NCI-H446 treated with DMSO at 0.1 percent for 48 hours (cell line): ENCODE results near the gene SLC17A6.
A peak's percentile ranks its signal among the peaks of the same experiment; 100 is the strongest.

Source experiments
- DNase-seq: peaks from one replicate; lab custom pipeline; 2025; lab: John Stamatoyannopoulos, UW

Gene SLC17A6

GRCh38 chr11:22389526-22390282 is 51.5 kb downstream of the SLC17A6 start:
- DNase-seq, result no peak

DNA sequence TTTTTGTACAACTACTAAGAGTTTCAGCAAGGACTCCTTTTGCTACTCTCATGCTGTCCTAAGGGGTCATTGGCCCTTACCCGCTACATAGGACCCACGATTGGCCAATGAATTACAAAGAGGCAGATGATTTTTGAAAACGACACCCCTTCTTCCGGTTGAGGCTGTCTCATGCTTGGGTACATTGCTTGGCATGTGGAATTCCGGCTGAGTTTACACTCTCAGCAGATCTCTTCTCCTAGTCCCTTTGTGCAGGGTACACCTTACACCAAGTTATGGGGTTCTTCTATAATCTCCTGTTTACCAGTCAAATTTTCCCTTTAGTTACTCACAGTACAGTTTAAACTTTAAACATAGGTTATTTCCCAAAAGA is 52.1 kb downstream of the SLC17A6 start:
- no peak for DNase-seq

DNA sequence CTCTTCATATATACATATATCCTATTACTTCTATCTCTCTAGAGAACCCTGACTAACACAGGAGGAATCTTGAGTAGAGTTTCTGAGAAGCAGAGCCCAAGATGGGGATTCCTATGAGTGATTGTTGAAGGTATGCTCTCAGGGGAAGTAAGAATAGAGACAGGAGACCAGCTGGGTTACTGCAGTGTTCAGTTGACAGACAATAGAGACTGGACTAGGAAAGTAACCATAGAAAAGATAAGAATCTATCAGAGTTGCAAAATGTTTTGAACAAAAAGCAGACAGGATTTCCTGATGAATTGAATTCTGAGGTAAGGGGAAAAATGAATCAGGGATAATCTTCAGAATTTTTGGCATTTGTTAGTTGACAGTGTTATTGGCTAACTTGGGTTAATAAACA is 54.4 kb downstream of the SLC17A6 start:
- no peak for DNase-seq

DNA sequence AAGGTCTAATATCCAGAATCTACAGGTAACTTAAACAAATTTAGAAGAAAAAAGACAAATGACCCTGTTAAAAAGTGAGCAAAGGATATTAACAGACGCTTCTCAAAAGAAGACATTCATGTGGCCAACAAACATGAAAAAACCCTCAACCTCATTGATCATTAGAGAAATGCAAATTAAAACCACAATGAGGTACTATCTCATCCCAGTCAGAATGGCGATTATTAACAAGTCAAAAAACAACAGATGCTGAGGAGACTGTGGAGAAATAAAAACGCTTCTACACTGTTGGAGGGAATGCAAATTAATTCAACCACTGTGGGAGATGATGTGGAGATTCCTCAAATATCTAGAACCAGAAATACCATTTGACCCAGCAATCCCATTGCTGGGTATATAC is 67.2 kb downstream of the SLC17A6 start:
- DNase-seq, result no peak

- DNase-seq, result peak; percentile 45
Observed at GRCh38 chr11:22407267-22407666, 69.1 kb downstream of the SLC17A6 start.

GRCh38 chr11:22407921-22408320 is 69.7 kb downstream of the SLC17A6 start:
- DNase-seq, result no peak

- DNase-seq, result no peak
Observed at GRCh38 chr11:22415476-22415875, 77.3 kb downstream of the SLC17A6 start.

DNA sequence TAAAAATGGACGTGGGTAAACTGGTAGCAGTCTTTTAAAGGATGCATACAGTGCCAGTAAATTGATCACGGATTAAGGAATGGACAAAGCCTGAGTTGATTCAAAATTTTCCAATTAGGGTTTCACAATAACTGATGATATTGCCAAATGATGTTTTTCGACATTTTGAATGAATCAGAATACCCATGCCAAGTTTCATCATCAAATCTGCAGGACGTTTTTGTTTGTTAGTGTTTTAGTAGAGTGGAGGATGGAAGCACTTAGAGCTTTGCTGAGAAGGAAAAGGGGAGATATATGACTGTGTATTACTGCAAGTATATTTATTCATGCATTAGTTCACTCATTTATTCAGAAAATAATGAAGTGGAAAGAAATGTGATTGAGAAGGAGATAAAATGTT is 78.3 kb downstream of the SLC17A6 start:
- DNase-seq, result no peak

DNA sequence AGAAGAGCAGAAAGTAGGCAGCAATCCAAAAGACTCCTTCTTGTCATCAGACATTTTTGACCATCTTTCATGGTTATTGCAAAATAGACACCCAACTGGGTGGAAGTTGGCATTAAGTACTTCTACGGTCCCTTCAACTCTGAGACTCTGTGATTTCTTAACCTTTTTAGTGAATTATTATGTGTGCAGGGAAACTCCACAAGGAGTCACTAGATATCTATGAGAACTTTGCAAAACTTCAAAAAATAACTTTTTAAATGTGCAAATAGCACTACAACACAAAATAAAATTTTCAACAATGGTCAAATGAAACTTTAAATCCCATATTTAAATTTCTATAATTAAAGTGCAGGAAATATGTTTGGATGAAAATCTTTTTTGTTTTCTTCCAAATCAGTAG is 88.7 kb downstream of the SLC17A6 start:
- DNase-seq, result no peak
